ENCODE measurements around the gene LTBP1. TPM values are rescaled to one million over a fixed set of nuclear protein-coding genes. Genes with fewer than 3 reads are reported as not detected.

The LTBP1 gene
- total and polyA plus RNA-seq, 2 donors (not counting 1 experiment from before 2014, with no cell fraction given) = 0.69 TPM; not detected in 1

DNA sequence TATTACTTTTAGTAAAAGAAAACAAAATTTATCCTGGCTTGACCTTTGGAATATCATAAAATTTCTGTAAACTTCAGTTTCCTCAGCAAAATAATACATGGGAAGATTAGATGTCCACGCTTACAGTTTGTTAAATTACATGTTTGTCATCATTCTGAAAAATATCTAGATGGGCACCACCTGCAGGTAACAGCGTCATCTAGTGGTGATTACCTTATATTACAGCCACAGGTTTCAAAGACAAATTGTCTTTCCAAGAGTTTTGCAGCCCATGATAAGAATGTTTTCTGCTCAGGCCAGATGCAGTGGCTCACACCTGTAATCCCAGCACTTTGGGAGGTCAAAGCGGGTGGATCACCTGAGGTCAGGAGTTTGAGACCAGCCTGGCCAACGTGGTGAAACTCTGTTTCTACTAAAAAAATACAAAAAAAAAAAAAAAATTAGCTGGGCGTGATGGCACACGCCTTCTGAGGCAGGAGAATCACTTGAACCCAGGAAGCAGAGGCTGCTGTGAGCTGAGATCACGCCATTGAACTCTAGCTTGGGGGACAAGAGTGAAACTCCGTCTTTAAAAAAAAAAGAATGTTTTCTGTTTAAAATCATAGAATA, 433.4 kb downstream of the LTBP1 start:
- H3K9me3 Mint-ChIP-seq (ENCODE audit: insufficient read depth) = no peaks in the 10 kb centered on the region
- ChIA-PET CTCF (interaction anchor here (0.9 to 2.1 kb wide), 4 partner anchors 10 to 203 kb away, joined by 3 to 7 read pairs (median 6); no protein-coding TSS in a partner anchor), POLR2A (interaction anchor here (1.2 kb wide), 1 partner anchor 97 kb away, joined by 3 read pairs; the partner anchor contains the start of gene RASGRP3)
- DNase-seq (no peak), ATAC-seq (ENCODE audit: low read depth) (no peak)
- WGBS (ENCODE audit: insufficient coverage) = 83% methylated on average over 6 of the region's 8 CpGs
- H3K27me3 Mint-ChIP-seq = peaks cover 4% of the 10 kb centered on the region
- no peak overlapping the region for H3K27ac Mint-ChIP-seq
- Histone ChIP-seq H3K9me3 (ENCODE audit: control extremely low read depth in 1 of 3, control insufficient read depth in 2 of 3, insufficient read depth in 1 of 3, low read length in 2 of 3) (peaks cover 0 to 6% (median 0%) of the 10 kb centered on the region in 3 donors), H3K9ac (ENCODE audit: low read length) (no peak overlapping the region), H2AFZ (ENCODE audit: insufficient read depth, low read depth, low read length, poor library complexity, severe bottlenecking) (no peak overlapping the region), H3K4me3 (ENCODE audit: control extremely low read depth in 1 of 5, extremely low read depth in 1 of 5, insufficient read depth in 1 of 5, low read depth in 2 of 5, low read length in 4 of 5) (no peak overlapping the region), H3K27me3 (replicated peaks in 1 of 4; ENCODE audit: control extremely low read depth in 1 of 4, control insufficient read depth in 3 of 4, insufficient read depth in 4 of 4, low read length in 3 of 4) (no peaks in the 10 kb centered on the region), H3K79me2 (ENCODE audit: control insufficient read depth, insufficient read depth, low read length) (no peaks in the 10 kb centered on the region), H4K20me1 (ENCODE audit: control insufficient read depth, insufficient read depth, low read length, poor library complexity, severe bottlenecking) (no peaks in the 10 kb centered on the region), H3K4me1 (ENCODE audit: control insufficient read depth in 2 of 2, insufficient read depth in 2 of 2, low read length in 2 of 2) (peaks cover 4 to 15% of the 10 kb centered on the region in 2 donors), H3K36me3 (replicated peaks in 1 of 2; ENCODE audit: control extremely low read depth in 1 of 2, control insufficient read depth in 1 of 2, extremely low read depth in 1 of 2, insufficient read depth in 2 of 2, low read length in 1 of 2) (no peaks in the 10 kb centered on the region), H3K27ac (ENCODE audit: low read length in 2 of 2) (no peak overlapping the region), H3K4me2 (replicated peaks; ENCODE audit: low read depth, low read length, poor library complexity, severe bottlenecking) (peak overlapping the region; percentile 41)
- intact Hi-C loops (cut with micrococcal nuclease) = no loop called here
- no peak overlapping the region for H3K4me3 Mint-ChIP-seq
- peaks cover 16% of the 10 kb centered on the region for H3K4me1 Mint-ChIP-seq
- TF ChIP-seq EZH2 (IDR thresholded peaks at IDR 0.05; ENCODE audit: borderline replicate concordance, insufficient read depth, low read depth, low read length, poor library complexity, severe bottlenecking) = no peak
- TF ChIP-seq, protein P1, sequence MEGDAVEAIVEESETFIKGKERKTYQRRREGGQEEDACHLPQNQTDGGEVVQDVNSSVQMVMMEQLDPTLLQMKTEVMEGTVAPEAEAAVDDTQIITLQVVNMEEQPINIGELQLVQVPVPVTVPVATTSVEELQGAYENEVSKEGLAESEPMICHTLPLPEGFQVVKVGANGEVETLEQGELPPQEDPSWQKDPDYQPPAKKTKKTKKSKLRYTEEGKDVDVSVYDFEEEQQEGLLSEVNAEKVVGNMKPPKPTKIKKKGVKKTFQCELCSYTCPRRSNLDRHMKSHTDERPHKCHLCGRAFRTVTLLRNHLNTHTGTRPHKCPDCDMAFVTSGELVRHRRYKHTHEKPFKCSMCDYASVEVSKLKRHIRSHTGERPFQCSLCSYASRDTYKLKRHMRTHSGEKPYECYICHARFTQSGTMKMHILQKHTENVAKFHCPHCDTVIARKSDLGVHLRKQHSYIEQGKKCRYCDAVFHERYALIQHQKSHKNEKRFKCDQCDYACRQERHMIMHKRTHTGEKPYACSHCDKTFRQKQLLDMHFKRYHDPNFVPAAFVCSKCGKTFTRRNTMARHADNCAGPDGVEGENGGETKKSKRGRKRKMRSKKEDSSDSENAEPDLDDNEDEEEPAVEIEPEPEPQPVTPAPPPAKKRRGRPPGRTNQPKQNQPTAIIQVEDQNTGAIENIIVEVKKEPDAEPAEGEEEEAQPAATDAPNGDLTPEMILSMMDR (IDR thresholded peaks at IDR 0.05) = peak; percentile 48

DNA sequence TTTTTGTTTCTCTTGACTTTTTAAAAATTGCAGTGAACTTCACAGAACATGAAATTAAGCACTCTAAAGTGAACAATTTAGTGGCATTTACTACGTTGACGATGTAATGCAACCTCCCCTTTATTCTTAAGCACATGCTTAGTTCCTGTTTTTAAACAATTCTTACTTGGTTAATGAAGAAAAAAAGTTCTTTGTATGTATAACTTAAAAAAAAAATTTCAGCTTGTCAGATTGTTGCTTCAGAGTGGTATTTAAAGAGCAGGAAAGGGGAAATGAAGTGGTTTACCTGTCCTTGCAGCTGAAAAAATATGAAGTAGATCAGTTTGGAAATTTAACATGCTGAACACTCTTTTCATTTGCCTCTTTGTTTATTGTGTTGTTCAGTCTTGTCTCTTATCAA, 434.0 kb downstream of the LTBP1 start:
- POLR2A ChIA-PET = interaction anchor here (1.2 kb wide), 1 partner anchor 96 kb away, joined by 3 read pairs; the partner anchor contains the start of gene RASGRP3
- H3K4me3 Mint-ChIP-seq = no peak overlapping the region
- H3K9me3 Mint-ChIP-seq (ENCODE audit: insufficient read depth) = no peaks in the 10 kb centered on the region
- Histone ChIP-seq H3K9ac (ENCODE audit: low read length) (peak overlapping the region; percentile 17), H3K27ac (ENCODE audit: low read length in 2 of 2) (no peak overlapping the region), H3K4me3 (ENCODE audit: control extremely low read depth in 1 of 5, extremely low read depth in 1 of 5, insufficient read depth in 1 of 5, low read depth in 2 of 5, low read length in 4 of 5) (no peak overlapping the region), H4K20me1 (ENCODE audit: control insufficient read depth, insufficient read depth, low read length, poor library complexity, severe bottlenecking) (no peaks in the 10 kb centered on the region), H3K4me1 (ENCODE audit: control insufficient read depth in 2 of 2, insufficient read depth in 2 of 2, low read length in 2 of 2) (peaks cover 4 to 15% of the 10 kb centered on the region in 2 donors), H3K79me2 (ENCODE audit: control insufficient read depth, insufficient read depth, low read length) (no peaks in the 10 kb centered on the region), H3K9me3 (ENCODE audit: control extremely low read depth in 1 of 3, control insufficient read depth in 2 of 3, insufficient read depth in 1 of 3, low read length in 2 of 3) (peaks cover 0 to 6% (median 0%) of the 10 kb centered on the region in 3 donors), H3K27me3 (replicated peaks in 1 of 4; ENCODE audit: control extremely low read depth in 1 of 4, control insufficient read depth in 3 of 4, insufficient read depth in 4 of 4, low read length in 3 of 4) (no peaks in the 10 kb centered on the region), H3K36me3 (replicated peaks in 1 of 2; ENCODE audit: control extremely low read depth in 1 of 2, control insufficient read depth in 1 of 2, extremely low read depth in 1 of 2, insufficient read depth in 2 of 2, low read length in 1 of 2) (no peaks in the 10 kb centered on the region), H3K4me2 (replicated peaks; ENCODE audit: low read depth, low read length, poor library complexity, severe bottlenecking) (peak overlapping the region; percentile 41), H2AFZ (ENCODE audit: insufficient read depth, low read depth, low read length, poor library complexity, severe bottlenecking) (peak overlapping the region; percentile 2)
- CTCF ChIA-PET = interaction anchor here (1.2 to 2.1 kb wide), 3 partner anchors 10 to 22 kb away, joined by 3 to 7 read pairs (median 7); no protein-coding TSS in a partner anchor
- no peak for TF ChIP-seq EZH2 (IDR thresholded peaks at IDR 0.05; ENCODE audit: borderline replicate concordance, insufficient read depth, low read depth, low read length, poor library complexity, severe bottlenecking)
- TF ChIP-seq, protein P1 (IDR thresholded peaks at IDR 0.05) = no peak
- no CpG with 5 or more reads among the region's 2 CpGs for WGBS (ENCODE audit: insufficient coverage)
- H3K27ac Mint-ChIP-seq = no peak overlapping the region
- peaks cover 4% of the 10 kb centered on the region for H3K27me3 Mint-ChIP-seq
- ATAC-seq (ENCODE audit: low read depth) (no peak), DNase-seq (peak; percentile 11)
- intact Hi-C loops (cut with micrococcal nuclease) = no loop called here
- H3K4me1 Mint-ChIP-seq = peaks cover 16% of the 10 kb centered on the region
